Neural cell (in vitro differentiated cells): ENCODE measurements around the gene XK.

Source experiments
- CTCF ChIP-seq: fragments of 450-650 bp; IDR thresholded peaks from 2 replicates; pipeline ENCODE4 v1.5.1; 2014; ENCODE audit warnings: antibody characterized with exemption, mild to moderate bottlenecking, moderate library complexity; ENCODE audit not compliant: poor library complexity, severe bottlenecking
- EP300 ChIP-seq: fragments of 450-650 bp; conservative IDR thresholded peaks from 2 replicates; pipeline ENCODE4 v1.6.1; 2014; ENCODE audit warnings: antibody characterized with exemption, mild to moderate bottlenecking, moderate library complexity; ENCODE audit not compliant: poor library complexity, severe bottlenecking
- EZH2 ChIP-seq: fragments of 200-600, 300-800 bp; shearing (Covaris generic), sonication (generic); IDR thresholded peaks from 2 replicates; pipeline ENCODE4 v1.6.1; 2014; ENCODE audit warnings: antibody characterized with exemption, low read length, borderline replicate concordance, mild to moderate bottlenecking; ENCODE audit not compliant: insufficient read depth, poor library complexity, severe bottlenecking
- POLR2AphosphoS5 ChIP-seq: IDR thresholded peaks from 2 replicates; pipeline ENCODE4 v1.6.1; 2012
- RAD21 ChIP-seq: fragments of 450-650 bp; conservative IDR thresholded peaks from 2 replicates; pipeline ENCODE4 v1.6.1; 2014; ENCODE audit warnings: antibody characterized with exemption, mild to moderate bottlenecking, moderate library complexity
- SMC3 ChIP-seq: fragments of 450-650 bp; conservative IDR thresholded peaks from 2 replicates; pipeline ENCODE4 v1.6.1; 2014; ENCODE audit warnings: antibody characterized with exemption, mild to moderate bottlenecking, moderate library complexity; ENCODE audit not compliant: poor library complexity
- TAF1 ChIP-seq: IDR thresholded peaks from 2 replicates; pipeline ENCODE4 v1.6.1; 2012; ENCODE audit warnings: low read depth

DNA sequence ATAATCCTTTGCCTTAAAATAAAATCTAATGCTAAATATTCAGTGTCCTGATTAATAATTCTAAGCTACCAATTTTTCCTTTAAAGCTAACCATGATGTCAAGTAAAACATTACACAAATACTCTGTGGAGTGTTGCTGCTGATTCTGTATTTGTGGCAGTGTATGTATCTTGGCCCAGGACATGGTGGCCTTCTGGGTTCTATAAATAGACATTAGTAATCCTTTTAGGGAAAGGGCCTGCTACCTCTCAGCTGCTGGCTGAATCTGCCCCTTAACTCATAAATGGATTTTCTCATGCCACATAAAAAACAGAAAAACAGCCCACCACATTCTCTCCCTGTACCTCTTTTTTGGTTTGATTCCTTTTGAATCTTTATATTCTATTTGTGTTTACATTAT, 1.2 kb upstream of the XK start:
- TF ChIP-seq EZH2 (no peak), CTCF (no peak), RAD21 (no peak), POLR2AphosphoS5 (no peak), TAF1 (no peak), EP300 (no peak), SMC3 (no peak)
